ENCODE results near the gene ACAD11.

Gene ACAD11

DNA sequence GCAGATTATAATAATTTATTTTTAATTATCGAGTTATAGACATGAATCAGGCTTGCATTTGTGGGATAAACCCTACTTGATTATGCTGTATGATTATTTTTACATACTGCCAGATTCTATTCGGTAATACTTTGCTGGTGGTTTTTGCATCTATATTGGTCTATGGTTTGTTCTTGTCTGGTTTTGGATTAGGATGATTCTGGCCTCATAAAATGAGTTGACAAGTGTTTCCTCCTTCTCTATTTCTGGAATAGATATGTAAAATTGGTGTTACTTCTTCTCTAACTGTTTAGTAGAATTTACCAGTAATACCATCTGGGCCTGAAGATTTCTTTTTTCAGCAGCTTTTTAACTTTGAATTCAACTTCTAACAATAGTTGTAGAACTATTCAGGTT lies 95.5 kb downstream of the ACAD11 start:
- H3K9ac ChIP-seq (ENCODE audit: low read length) = no peak overlapping the region
- H4K12ac ChIP-seq (ENCODE audit: low read depth, low read length) = no peak overlapping the region
- no peak overlapping the region for H2BK5ac ChIP-seq (ENCODE audit: low read depth, low read length, poor library complexity)
- no peak overlapping the region for H2AFZ ChIP-seq (ENCODE audit: insufficient read depth, low read length, poor library complexity)
- H2AK5ac ChIP-seq (ENCODE audit: low read length) = no peak overlapping the region
- no peaks in the 10 kb centered on the region for H3K79me1 ChIP-seq (ENCODE audit: low read length)
- no peaks in the 10 kb centered on the region for H3K36me3 ChIP-seq (ENCODE audit: control insufficient read depth in 1 of 2, insufficient read depth in 2 of 2, low read length in 2 of 2)
- no peak overlapping the region for H3K4me2 ChIP-seq (ENCODE audit: low read length)
- H3K9me3 ChIP-seq (ENCODE audit: insufficient read depth, low read depth, low read length) = no peaks in the 10 kb centered on the region
- no peak overlapping the region for H3K14ac ChIP-seq (ENCODE audit: low read length)
- H2BK12ac ChIP-seq (ENCODE audit: low read length) = no peak overlapping the region
- H3K4me3 ChIP-seq (ENCODE audit: low read depth, low read length) = no peak overlapping the region
- no peak overlapping the region for H2BK120ac ChIP-seq (ENCODE audit: insufficient read depth, low read length, poor library complexity)
- H3K4me1 ChIP-seq (ENCODE audit: control insufficient read depth in 1 of 2, insufficient read depth in 2 of 2, low read length in 2 of 2) = no peaks in the 10 kb centered on the region
- H4K8ac ChIP-seq (ENCODE audit: low read depth, low read length) = no peak overlapping the region
- H3K79me2 ChIP-seq (ENCODE audit: control insufficient read depth, insufficient read depth, low read length, poor library complexity) = no peaks in the 10 kb centered on the region
- no peak overlapping the region for H3K23ac ChIP-seq (ENCODE audit: low read length)
- no peak overlapping the region for H4K91ac ChIP-seq (ENCODE audit: low read depth, low read length)
- H3K27ac ChIP-seq (ENCODE audit: low read depth, low read length) = no peak overlapping the region
- no peak overlapping the region for H3K18ac ChIP-seq (ENCODE audit: low read length)
- H3K4ac ChIP-seq (ENCODE audit: low read depth, low read length) = no peak overlapping the region
- WGBS (ENCODE audit: extremely low coverage, insufficient coverage, insufficient read length) = no CpG with 5 or more reads among the region's 2 CpGs
- no peak for DNase-seq
- H3K27me3 ChIP-seq (ENCODE audit: insufficient read depth, low read length) = no peaks in the 10 kb centered on the region

- no peak overlapping the region for H3K27ac ChIP-seq (ENCODE audit: low read depth, low read length)
- no peaks in the 10 kb centered on the region for H3K36me3 ChIP-seq (ENCODE audit: control insufficient read depth in 1 of 2, insufficient read depth in 2 of 2, low read length in 2 of 2)
- no peak overlapping the region for H4K91ac ChIP-seq (ENCODE audit: low read depth, low read length)
- H4K8ac ChIP-seq (ENCODE audit: low read depth, low read length) = no peak overlapping the region
- H3K9ac ChIP-seq (ENCODE audit: low read length) = no peak overlapping the region
- H3K4me3 ChIP-seq (ENCODE audit: low read depth, low read length) = no peak overlapping the region
- no peaks in the 10 kb centered on the region for H3K4me1 ChIP-seq (ENCODE audit: control insufficient read depth in 1 of 2, insufficient read depth in 2 of 2, low read length in 2 of 2)
- no peak overlapping the region for H4K12ac ChIP-seq (ENCODE audit: low read depth, low read length)
- no peak overlapping the region for H3K4ac ChIP-seq (ENCODE audit: low read depth, low read length)
- H3K14ac ChIP-seq (ENCODE audit: low read length) = no peak overlapping the region
- H3K23ac ChIP-seq (ENCODE audit: low read length) = no peak overlapping the region
- H2BK120ac ChIP-seq (ENCODE audit: insufficient read depth, low read length, poor library complexity) = no peak overlapping the region
- no peaks in the 10 kb centered on the region for H3K27me3 ChIP-seq (ENCODE audit: insufficient read depth, low read length)
- no peak overlapping the region for H2AK5ac ChIP-seq (ENCODE audit: low read length)
- no peak overlapping the region for H2BK12ac ChIP-seq (ENCODE audit: low read length)
- DNase-seq = no peak
- no peaks in the 10 kb centered on the region for H3K79me1 ChIP-seq (ENCODE audit: low read length)
- no peaks in the 10 kb centered on the region for H3K79me2 ChIP-seq (ENCODE audit: control insufficient read depth, insufficient read depth, low read length, poor library complexity)
- no peak overlapping the region for H2BK5ac ChIP-seq (ENCODE audit: low read depth, low read length, poor library complexity)
- no peak overlapping the region for H3K18ac ChIP-seq (ENCODE audit: low read length)
- no peaks in the 10 kb centered on the region for H3K9me3 ChIP-seq (ENCODE audit: insufficient read depth, low read depth, low read length)
- H3K4me2 ChIP-seq (ENCODE audit: low read length) = no peak overlapping the region
- WGBS (ENCODE audit: extremely low coverage, insufficient coverage, insufficient read length) = no CpG with 5 or more reads among the region's 4 CpGs
- H2AFZ ChIP-seq (ENCODE audit: insufficient read depth, low read length, poor library complexity) = no peak overlapping the region
Measured at GRCh38 chr3:132563420-132564069, 96.1 kb downstream of the ACAD11 start.

DNA sequence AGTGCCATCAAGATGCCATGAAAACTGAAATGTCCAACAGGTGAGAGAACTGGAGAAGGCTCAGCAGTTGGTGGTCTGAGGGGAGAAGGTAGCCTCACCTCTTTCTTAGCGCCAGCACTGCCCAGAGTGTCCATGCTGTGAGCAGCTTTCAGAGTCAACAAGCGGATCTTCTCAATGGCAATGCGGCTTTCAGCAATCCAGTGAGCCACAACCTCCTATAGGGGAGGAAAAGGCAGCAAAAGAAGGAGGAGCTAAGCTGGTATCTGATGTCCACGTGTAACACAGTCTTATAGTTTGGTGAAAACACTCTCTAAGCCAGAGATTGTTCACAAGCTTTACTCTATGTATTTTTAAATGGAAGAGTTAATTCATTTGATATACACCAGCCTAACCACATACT lies 98.6 kb downstream of the ACAD11 start:
- peaks cover 0 to 5% of the 10 kb centered on the region in 2 experiments for H3K4me1 ChIP-seq (ENCODE audit: control insufficient read depth in 1 of 2, insufficient read depth in 2 of 2, low read length in 2 of 2)
- no peak overlapping the region for H3K9ac ChIP-seq (ENCODE audit: low read length)
- no peaks in the 10 kb centered on the region for H3K79me1 ChIP-seq (ENCODE audit: low read length)
- H3K36me3 ChIP-seq (ENCODE audit: control insufficient read depth in 1 of 2, insufficient read depth in 2 of 2, low read length in 2 of 2) = no peaks in the 10 kb centered on the region
- H3K18ac ChIP-seq (ENCODE audit: low read length) = no peak overlapping the region
- H3K79me2 ChIP-seq (ENCODE audit: control insufficient read depth, insufficient read depth, low read length, poor library complexity) = no peaks in the 10 kb centered on the region
- H2BK5ac ChIP-seq (ENCODE audit: low read depth, low read length, poor library complexity) = no peak overlapping the region
- H2AK5ac ChIP-seq (ENCODE audit: low read length) = no peak overlapping the region
- no peak overlapping the region for H3K14ac ChIP-seq (ENCODE audit: low read length)
- no peak overlapping the region for H3K23ac ChIP-seq (ENCODE audit: low read length)
- H3K4me3 ChIP-seq (ENCODE audit: low read depth, low read length) = no peak overlapping the region
- H3K27ac ChIP-seq (ENCODE audit: low read depth, low read length) = no peak overlapping the region
- no peak overlapping the region for H3K4me2 ChIP-seq (ENCODE audit: low read length)
- no peak overlapping the region for H2BK12ac ChIP-seq (ENCODE audit: low read length)
- no peak overlapping the region for H3K4ac ChIP-seq (ENCODE audit: low read depth, low read length)
- no peak overlapping the region for H4K12ac ChIP-seq (ENCODE audit: low read depth, low read length)
- H4K8ac ChIP-seq (ENCODE audit: low read depth, low read length) = no peak overlapping the region
- no peak overlapping the region for H2BK120ac ChIP-seq (ENCODE audit: insufficient read depth, low read length, poor library complexity)
- no peaks in the 10 kb centered on the region for H3K9me3 ChIP-seq (ENCODE audit: insufficient read depth, low read depth, low read length)
- DNase-seq = no peak
- WGBS (ENCODE audit: extremely low coverage, insufficient coverage, insufficient read length) = no CpG with 5 or more reads among the region's 4 CpGs
- H2AFZ ChIP-seq (ENCODE audit: insufficient read depth, low read length, poor library complexity) = no peak overlapping the region
- no peaks in the 10 kb centered on the region for H3K27me3 ChIP-seq (ENCODE audit: insufficient read depth, low read length)
- H4K91ac ChIP-seq (ENCODE audit: low read depth, low read length) = no peak overlapping the region

GRCh38 chr3:132556508-132557159 lies 103.0 kb downstream of the ACAD11 start:
- peaks cover 2 to 5% of the 10 kb centered on the region in 2 experiments for H3K4me1 ChIP-seq (ENCODE audit: control insufficient read depth in 1 of 2, insufficient read depth in 2 of 2, low read length in 2 of 2)
- no peak overlapping the region for H3K9ac ChIP-seq (ENCODE audit: low read length)
- no peak overlapping the region for H3K27ac ChIP-seq (ENCODE audit: low read depth, low read length)
- H2BK12ac ChIP-seq (ENCODE audit: low read length) = no peak overlapping the region
- no peaks in the 10 kb centered on the region for H3K79me2 ChIP-seq (ENCODE audit: control insufficient read depth, insufficient read depth, low read length, poor library complexity)
- H2AK5ac ChIP-seq (ENCODE audit: low read length) = no peak overlapping the region
- no peak for DNase-seq
- no peak overlapping the region for H3K4ac ChIP-seq (ENCODE audit: low read depth, low read length)
- H3K18ac ChIP-seq (ENCODE audit: low read length) = no peak overlapping the region
- no peaks in the 10 kb centered on the region for H3K9me3 ChIP-seq (ENCODE audit: insufficient read depth, low read depth, low read length)
- no peak overlapping the region for H3K4me3 ChIP-seq (ENCODE audit: low read depth, low read length)
- no peak overlapping the region for H3K14ac ChIP-seq (ENCODE audit: low read length)
- H3K36me3 ChIP-seq (ENCODE audit: control insufficient read depth in 1 of 2, insufficient read depth in 2 of 2, low read length in 2 of 2) = no peaks in the 10 kb centered on the region
- no peak overlapping the region for H2BK120ac ChIP-seq (ENCODE audit: insufficient read depth, low read length, poor library complexity)
- H4K12ac ChIP-seq (ENCODE audit: low read depth, low read length) = no peak overlapping the region
- H3K79me1 ChIP-seq (ENCODE audit: low read length) = no peaks in the 10 kb centered on the region
- H3K4me2 ChIP-seq (ENCODE audit: low read length) = no peak overlapping the region
- no peak overlapping the region for H4K8ac ChIP-seq (ENCODE audit: low read depth, low read length)
- H2BK5ac ChIP-seq (ENCODE audit: low read depth, low read length, poor library complexity) = no peak overlapping the region
- no peak overlapping the region for H4K91ac ChIP-seq (ENCODE audit: low read depth, low read length)
- no CpG with 5 or more reads among the region's 8 CpGs for WGBS (ENCODE audit: extremely low coverage, insufficient coverage, insufficient read length)
- no peak overlapping the region for H2AFZ ChIP-seq (ENCODE audit: insufficient read depth, low read length, poor library complexity)
- no peaks in the 10 kb centered on the region for H3K27me3 ChIP-seq (ENCODE audit: insufficient read depth, low read length)
- H3K23ac ChIP-seq (ENCODE audit: low read length) = no peak overlapping the region

Data from trophoblast cell (in vitro differentiated cells and primary cell).